Tibial nerve (tissue), 3 donors: Measurements from ENCODE around the gene CUX1.

ENCODE experiments used
- CTCF ChIP-seq, 5 experiments: fragments of 200-600 bp in 3 of 5; fragments of 450-650 bp in 2 of 5; sonication (generic) in 3 of 5; IDR thresholded peaks; one replicate each; pipeline ENCODE4 v1.5.1; 2016 to 2019; ENCODE audit warnings: antibody characterized with exemption in 5 of 5, mild to moderate bottlenecking in 3 of 5, moderate library complexity in 2 of 5
- POLR2A ChIP-seq, 2 donors: fragments of 450-650 bp; IDR thresholded peaks; one replicate each; pipeline ENCODE4 v1.6.1; 2017; ENCODE audit warnings: antibody characterized with exemption in 2 of 2, mild to moderate bottlenecking in 2 of 2, moderate library complexity in 2 of 2

- TF ChIP-seq POLR2A (IDR thresholded peaks at IDR 0.05) = no peak
- no peak for TF ChIP-seq CTCF (IDR thresholded peaks at IDR 0.05)
These were observed 399.3 kb downstream of the CUX1 start for GRCh38 chr7:102216573-102217314.
